Left cardiac atrium (tissue), 4 donors: ENCODE results near the gene TNS3. TPM values are rescaled to one million over a fixed set of nuclear protein-coding genes. Genes with fewer than 3 reads are reported as not detected.

Source experiments
- ATAC-seq, 2 donors: fragments of 200-7000 bp; cut with Tn5 transposase; one replicate each; pipeline ENCODE4 v1.9.1; 2020; ENCODE audit warnings: mild to moderate bottlenecking in 2 of 2, moderate library complexity in 2 of 2
- DNase-seq: peaks from one replicate; pipeline ENCODE4 v3.0.0-alpha.2; 2020
- intact Hi-C, 2 donors: fragments of 100-400 bp; cut with DNase I; formaldehyde crosslinking; loops; one replicate each; pipeline versions ENCODE4 v1.14.1 to v1.15.1; 2022 to 2023
- total RNA-seq, 2 donors: library from RNA; stranded (reverse); fragmentation: NEBNext Ultra II Directional; extraction: Animal tissue kit (Norgen Biotek cat#: 25700); gene quantifications; one replicate each; pipeline ENCODE4 v1.2.1, GENCODE V29; 2021
- donor health status: DM: no; HTN: yes; CAD: no.
- donor health status: DM: no; HTN: yes; CAD: no; lungs with severe emphysema.
- donor health status: DM: yes; HTN: yes; CAD: no.
- donor health status: Dilated cardiomyopathy.

TNS3 gene
- total RNA-seq, 2 donors from 2014 or later: 51.4 to 66.9 TPM

DNA sequence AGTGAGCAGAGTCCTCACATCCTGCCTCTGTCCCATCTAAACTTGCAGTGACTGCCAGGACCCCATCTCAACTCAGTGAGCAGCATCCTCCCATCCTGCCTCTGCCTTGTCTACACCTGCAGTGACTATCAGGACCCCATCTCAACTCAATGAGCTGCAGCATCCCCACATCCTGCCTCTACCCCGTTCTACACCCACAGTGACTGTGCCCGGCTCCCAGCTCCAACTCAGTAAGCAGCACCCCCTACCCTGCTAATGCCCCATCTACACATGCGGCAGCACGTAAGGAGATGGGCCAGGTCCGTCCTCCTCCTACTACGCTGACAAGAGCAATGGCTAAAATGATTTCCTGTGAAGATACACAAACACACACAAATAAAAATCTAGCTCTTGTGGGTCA, 65.5 kb downstream of the TNS3 start:
- DNase-seq: no peak
- no peak for ATAC-seq
- intact Hi-C loops: no loop called here

DNA sequence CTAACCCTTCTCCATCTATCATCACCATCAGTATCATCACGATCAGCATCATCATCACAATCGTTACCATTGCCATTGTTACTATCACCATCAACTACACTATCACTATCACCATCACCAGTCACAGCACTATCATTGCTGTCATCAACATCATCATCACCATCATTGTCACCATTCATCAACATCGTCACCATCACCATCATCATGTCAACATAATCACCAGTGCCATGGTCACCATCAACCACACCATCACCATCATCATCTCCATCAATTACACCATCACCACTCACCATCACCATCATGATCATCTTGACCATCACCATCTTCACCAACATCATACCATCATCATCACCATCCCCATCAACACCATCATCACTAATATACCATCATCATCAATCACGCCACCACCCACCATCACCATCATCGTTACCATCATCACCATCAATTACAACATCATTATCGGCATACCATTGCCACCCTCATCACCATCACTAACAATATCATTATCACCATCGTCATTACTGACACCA, 66.5 kb downstream of the TNS3 start:
- ATAC-seq (no peak), DNase-seq (no peak)
- intact Hi-C loops: no loop called here

DNA sequence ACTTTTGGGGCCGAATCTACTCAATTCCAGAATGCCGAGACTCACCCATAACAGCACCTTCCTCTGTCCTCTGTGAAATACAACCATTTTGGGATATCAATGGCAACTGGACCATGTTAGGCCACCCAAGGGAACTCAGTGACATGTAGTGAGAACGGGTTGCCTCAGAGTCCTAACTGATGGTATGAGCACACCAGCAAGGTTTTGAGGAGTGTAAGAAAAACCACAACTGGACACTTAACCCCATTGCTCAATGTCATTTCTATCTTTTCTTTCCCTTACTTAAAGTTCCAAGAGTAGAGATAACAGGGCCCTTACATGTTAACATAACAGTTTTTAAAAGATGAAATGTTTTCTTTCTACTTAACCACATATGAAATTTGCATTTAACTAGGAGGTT, 67.1 kb downstream of the TNS3 start:
- no peak for DNase-seq
- no peak for ATAC-seq
- intact Hi-C loops: no loop called here

GRCh38 chr7:47514367-47514766, 67.5 kb downstream of the TNS3 start:
- ATAC-seq: no peak
- intact Hi-C loops: no loop called here
- no peak for DNase-seq

GRCh38 chr7:47513741-47514241, 68.1 kb downstream of the TNS3 start:
- peak; percentile 55 to 78 for ATAC-seq
- DNase-seq: no peak
- intact Hi-C loops: no loop called here

DNA sequence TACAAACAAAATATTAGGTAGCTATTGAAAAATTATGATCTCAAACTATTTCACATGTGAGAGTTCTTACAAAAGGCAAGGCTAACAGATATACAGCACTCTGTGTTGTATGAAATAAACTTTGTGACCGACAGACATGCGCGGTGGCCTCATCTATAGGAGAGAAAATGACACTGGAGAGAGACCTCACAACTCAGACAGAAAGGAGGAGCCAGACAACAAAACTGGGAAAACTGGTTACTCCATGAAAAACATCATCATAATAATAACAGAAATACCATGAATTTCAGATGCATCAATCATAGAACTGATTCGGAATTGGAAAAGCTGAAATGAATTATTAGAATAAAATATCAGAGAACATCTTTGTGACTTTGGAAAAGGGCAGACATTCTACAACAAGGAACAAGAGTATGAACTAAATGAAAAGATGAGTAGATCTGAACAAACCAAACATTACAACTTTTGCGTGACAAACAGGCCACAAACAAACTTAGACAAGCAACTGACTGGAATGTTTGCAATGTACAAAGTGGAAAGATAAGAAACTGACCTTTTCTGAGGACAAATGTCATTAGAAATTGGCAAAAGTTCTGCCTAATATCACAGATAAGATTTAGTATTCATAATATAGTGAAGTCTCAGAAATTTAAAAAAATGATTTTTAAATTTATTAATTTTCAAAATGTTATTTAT, 69.3 kb downstream of the TNS3 start:
- ATAC-seq (no peak), DNase-seq (no peak)
- intact Hi-C loops: no loop called here

DNA sequence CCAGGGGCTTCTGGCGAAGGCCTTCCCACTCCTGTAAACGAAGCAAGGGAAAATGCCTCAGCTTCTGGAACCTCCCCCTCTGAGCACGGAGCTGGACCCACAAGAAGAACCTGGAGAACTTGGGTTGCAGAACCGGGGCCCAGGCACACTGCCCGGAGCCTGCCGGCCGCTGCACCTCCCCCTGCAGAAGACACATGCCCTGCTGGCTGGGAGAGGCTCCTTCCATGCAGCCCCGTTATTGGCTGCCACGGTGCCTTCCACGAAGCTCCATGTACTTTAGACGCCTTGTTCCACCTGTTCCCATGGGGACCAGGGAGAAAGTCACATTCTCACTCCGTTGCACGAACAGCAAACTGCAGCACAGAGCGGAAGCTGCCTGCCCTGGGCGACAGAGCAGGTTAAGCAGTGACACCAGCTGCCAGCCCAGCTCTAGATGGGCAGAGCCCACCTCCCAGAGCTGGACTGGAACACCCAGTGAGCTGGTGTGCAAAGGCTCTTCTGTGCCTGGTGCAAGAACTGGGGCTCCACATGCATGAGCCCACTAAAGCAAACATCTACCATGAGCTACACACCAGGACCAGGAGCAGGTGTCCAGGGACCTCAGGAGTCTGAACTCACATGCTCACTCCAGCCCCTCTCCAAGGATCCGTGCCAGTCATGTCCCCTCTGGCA, 70.1 kb downstream of the TNS3 start:
- ATAC-seq (no peak), DNase-seq (no peak)
- intact Hi-C loops: no loop called here

GRCh38 chr7:47510786-47511185, 71.1 kb downstream of the TNS3 start:
- DNase-seq (no peak), ATAC-seq (no peak)
- intact Hi-C loops: no loop called here

DNA sequence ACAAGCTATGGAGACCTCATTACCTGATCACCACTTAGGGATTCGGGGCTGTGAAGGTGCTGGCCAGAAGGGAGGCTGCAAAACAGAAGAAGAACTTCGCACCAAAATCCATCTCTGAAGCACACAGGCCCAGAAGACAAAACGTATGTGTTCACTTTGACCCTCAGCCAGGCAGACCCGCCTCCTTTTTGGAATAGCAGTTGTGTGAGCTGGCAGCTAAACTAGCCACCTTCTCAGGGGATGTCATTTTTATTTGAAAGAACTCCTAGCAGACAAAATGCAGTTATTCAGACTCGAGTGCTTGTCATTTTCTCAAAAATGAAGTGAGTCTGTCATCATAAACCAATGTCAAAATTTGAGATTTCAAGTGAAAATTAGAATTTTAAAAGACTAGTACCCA, 71.7 kb downstream of the TNS3 start:
- DNase-seq (no peak), ATAC-seq (no peak)
- intact Hi-C loops: no loop called here

GRCh38 chr7:47509571-47509970, 72.3 kb downstream of the TNS3 start:
- no peak for DNase-seq
- intact Hi-C loops: no loop called here
- ATAC-seq: no peak

GRCh38 chr7:47508389-47509380, 73.2 kb downstream of the TNS3 start:
- no peak for DNase-seq
- intact Hi-C loops: no loop called here
- ATAC-seq: peak in 1 of 2 donors; percentile 17

DNA sequence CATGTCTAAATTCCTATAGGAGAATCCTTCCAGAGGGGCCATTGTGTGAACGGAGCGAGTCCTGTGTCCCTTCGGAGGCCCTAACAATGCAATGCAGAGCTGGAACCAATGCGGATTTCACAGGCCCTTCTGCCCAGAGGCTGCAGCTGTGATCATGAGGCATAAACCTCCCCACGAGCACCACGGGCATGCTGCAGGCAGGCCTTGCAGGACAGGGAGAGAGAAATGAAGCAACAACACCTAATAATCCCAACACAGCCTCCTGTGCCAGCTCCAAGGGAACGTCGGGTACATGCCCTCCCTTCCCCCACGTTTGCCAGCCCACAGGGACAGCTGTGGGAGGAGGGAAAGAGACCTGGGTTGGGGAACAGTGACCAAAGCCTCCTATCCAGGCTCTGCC, 74.4 kb downstream of the TNS3 start:
- peak in 1 of 2 donors; percentile 67 for ATAC-seq
- intact Hi-C loops: no loop called here
- DNase-seq: no peak

GRCh38 chr7:47506382-47507339, 75.2 kb downstream of the TNS3 start:
- intact Hi-C loops: no loop called here
- DNase-seq (no peak), ATAC-seq (peak in 1 of 2 donors; percentile 13)

- intact Hi-C loops: no loop called here
- DNase-seq (no peak), ATAC-seq (no peak)
These were observed 76.5 kb downstream of the TNS3 start for GRCh38 chr7:47505312-47506007.

GRCh38 chr7:47504551-47505311, 77.2 kb downstream of the TNS3 start:
- ATAC-seq (no peak), DNase-seq (peak; percentile 4)
- intact Hi-C loops: no loop called here

GRCh38 chr7:47503281-47503680, 78.6 kb downstream of the TNS3 start:
- no peak for ATAC-seq
- intact Hi-C loops: no loop called here
- DNase-seq: no peak

- intact Hi-C loops: no loop called here
- ATAC-seq (no peak), DNase-seq (no peak)
These were observed 79.6 kb downstream of the TNS3 start for GRCh38 chr7:47502240-47502877.
